NCI-H1436 treated with DMSO at 0.1 percent for 48 hours (cell line): ENCODE data around the gene SGMS1.
"Not testable (repeated sequence)": the region's sequence is repeated elsewhere in the genome, so short reads cannot be mapped to it uniquely, and the experiment has no call there.

Experiments
- DNase-seq: peaks from one replicate; lab custom pipeline; 2025; lab: John Stamatoyannopoulos, UW

The SGMS1 gene

GRCh38 chr10:50470345-50470744, 153.4 kb downstream of the SGMS1 start:
- no peak for DNase-seq

GRCh38 chr10:50469778-50470193, 154.0 kb downstream of the SGMS1 start:
- DNase-seq = no peak

- no peak for DNase-seq
Observed at GRCh38 chr10:50469288-50469687, 154.5 kb downstream of the SGMS1 start.

- no peak for DNase-seq
Observed at GRCh38 chr10:50467209-50467608, 156.5 kb downstream of the SGMS1 start.

GRCh38 chr10:50464004-50464409, 159.7 kb downstream of the SGMS1 start:
- DNase-seq = no peak

GRCh38 chr10:50461834-50462233, 161.9 kb downstream of the SGMS1 start:
- no peak for DNase-seq

GRCh38 chr10:50461123-50461522, 162.6 kb downstream of the SGMS1 start:
- no peak for DNase-seq

- no peak for DNase-seq
Observed at GRCh38 chr10:50456719-50457118, 167.0 kb downstream of the SGMS1 start.

- DNase-seq = no peak
Observed at GRCh38 chr10:50453940-50454339, 169.8 kb downstream of the SGMS1 start.

- DNase-seq = no peak
Observed at GRCh38 chr10:50452603-50453002, 171.2 kb downstream of the SGMS1 start.

GRCh38 chr10:50447691-50448090, 176.1 kb downstream of the SGMS1 start:
- no peak for DNase-seq

GRCh38 chr10:50445777-50446176, 178.0 kb downstream of the SGMS1 start:
- DNase-seq = not testable (repeated sequence)

- DNase-seq = no peak
Observed at GRCh38 chr10:50440489-50440888, 183.3 kb downstream of the SGMS1 start.

GRCh38 chr10:50439806-50440205, 183.9 kb downstream of the SGMS1 start:
- DNase-seq = no peak

GRCh38 chr10:50439187-50439586, 184.6 kb downstream of the SGMS1 start:
- no peak for DNase-seq

- no peak for DNase-seq
Observed at GRCh38 chr10:50438049-50438936, 185.5 kb downstream of the SGMS1 start.

- no peak for DNase-seq
Observed at GRCh38 chr10:50437248-50437647, 186.5 kb downstream of the SGMS1 start.

GRCh38 chr10:50436805-50437204, 187.0 kb downstream of the SGMS1 start:
- DNase-seq = no peak

GRCh38 chr10:50432211-50433009, 191.3 kb downstream of the SGMS1 start:
- no peak for DNase-seq

- no peak for DNase-seq
Observed at GRCh38 chr10:50431791-50432190, 192.0 kb downstream of the SGMS1 start.

GRCh38 chr10:50431133-50431532, 192.6 kb downstream of the SGMS1 start:
- DNase-seq = no peak

- DNase-seq = no peak
Observed at GRCh38 chr10:50426485-50426884, 197.3 kb downstream of the SGMS1 start.

GRCh38 chr10:50425215-50425614, 198.5 kb downstream of the SGMS1 start:
- DNase-seq = not testable (repeated sequence)
